Central memory CD8-positive, alpha-beta T cell (primary cell): ENCODE results near the gene SDHC.
"Not testable (repeated sequence)": the region's sequence is repeated elsewhere in the genome, so short reads cannot be mapped to it uniquely, and the experiment has no call there.

ENCODE experiments used
- ATAC-seq: fragments of 150-1000 bp; cut with Tn5 transposase; replicated peaks from 2 replicates; pipeline ENCODE4 v1.10.0; 2022; ENCODE audit warnings: mild to moderate bottlenecking, moderate FRiP score, moderate number of reproducible peaks; ENCODE audit not compliant: poor library complexity, severe bottlenecking; ENCODE audit errors: extremely low read depth
- DNase-seq, 2 donors: peaks; one replicate each; pipeline ENCODE4 v3.0.0; 2021; ENCODE audit warnings: low spot score in 2 of 2
- H3K27ac Mint-ChIP-seq: one replicate; pipeline ENCODE4 v1.8.0; 2022; ENCODE audit warnings: low read depth, mild to moderate bottlenecking, moderate library complexity, mixed read lengths
- H3K27me3 Mint-ChIP-seq: one replicate; pipeline ENCODE4 v1.8.0; 2022; ENCODE audit warnings: mixed read lengths
- H3K36me3 Mint-ChIP-seq: one replicate; pipeline ENCODE4 v1.8.0; 2022; ENCODE audit warnings: mild to moderate bottlenecking, moderate library complexity, mixed read lengths; ENCODE audit not compliant: insufficient read depth
- H3K4me1 Mint-ChIP-seq: one replicate; pipeline ENCODE4 v1.8.0; 2022; ENCODE audit warnings: mixed read lengths
- H3K4me3 Mint-ChIP-seq: one replicate; pipeline ENCODE4 v1.8.0; 2022; ENCODE audit warnings: mild to moderate bottlenecking, moderate library complexity, mixed read lengths
- H3K9me3 Mint-ChIP-seq: one replicate; pipeline ENCODE4 v1.8.0; 2022; ENCODE audit warnings: mixed read lengths

The SDHC gene

DNA sequence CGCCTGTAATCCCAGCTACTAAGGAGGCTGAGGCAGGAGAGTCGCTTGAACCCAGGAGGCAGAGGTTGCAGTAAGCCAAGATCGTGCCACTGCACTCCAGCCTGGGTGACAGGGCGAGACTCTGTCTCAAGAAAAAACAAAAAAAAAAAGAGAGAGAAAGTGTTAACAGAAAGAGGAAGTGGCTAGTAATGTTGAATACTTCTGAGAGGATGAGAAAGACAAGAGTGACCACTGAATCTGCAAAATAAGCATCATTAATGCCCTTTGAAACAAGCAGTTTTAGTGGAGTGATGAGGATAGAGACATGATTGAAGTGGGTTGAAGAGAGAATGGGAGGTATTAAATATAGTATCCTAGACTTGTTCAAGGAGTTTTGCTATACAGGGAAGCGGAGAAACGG lies 16.1 kb upstream of the SDHC start:
- no peak overlapping the region for H3K27ac Mint-ChIP-seq
- H3K4me3 Mint-ChIP-seq = no peak overlapping the region

GRCh38 chr1:161299347-161299746 lies 14.8 kb upstream of the SDHC start:
- no peak for ATAC-seq

More for the DNA sequence above, 16.1 kb upstream of the SDHC start:
- ATAC-seq = no peak
- peaks cover 6% of the 10 kb centered on the region for H3K4me1 Mint-ChIP-seq
- no peaks in the 10 kb centered on the region for H3K27me3 Mint-ChIP-seq
- H3K36me3 Mint-ChIP-seq = no peaks in the 10 kb centered on the region
- no peaks in the 10 kb centered on the region for H3K9me3 Mint-ChIP-seq
- no peak for DNase-seq

DNA sequence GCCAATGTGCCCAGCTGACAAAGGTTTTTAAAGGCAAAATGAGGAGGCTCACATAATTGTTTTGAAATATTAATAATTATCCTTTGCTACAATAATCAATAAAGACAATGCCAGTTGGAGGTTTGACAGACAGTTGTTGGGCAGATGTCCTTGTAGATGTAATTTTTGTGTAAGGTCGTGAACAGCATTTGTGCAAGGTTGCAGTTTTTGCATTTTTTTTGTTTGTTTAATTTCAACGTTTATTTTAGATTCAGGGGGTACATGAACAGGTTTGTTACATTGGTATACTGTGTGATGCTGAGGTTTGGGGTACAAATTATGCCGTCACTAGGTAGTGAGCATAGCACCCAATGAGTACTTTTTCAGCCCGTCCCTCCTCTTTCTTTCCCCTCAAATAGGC lies 13.7 kb upstream of the SDHC start:
- DNase-seq (no peak), ATAC-seq (no peak)
- H3K27me3 Mint-ChIP-seq = no peaks in the 10 kb centered on the region
- H3K4me3 Mint-ChIP-seq = no peak overlapping the region
- H3K36me3 Mint-ChIP-seq = no peaks in the 10 kb centered on the region
- H3K27ac Mint-ChIP-seq = no peak overlapping the region
- H3K9me3 Mint-ChIP-seq = no peaks in the 10 kb centered on the region
- H3K4me1 Mint-ChIP-seq = peaks cover 17% of the 10 kb centered on the region

More at GRCh38 chr1:161299347-161299746, 14.8 kb upstream of the SDHC start:
- no peaks in the 10 kb centered on the region for H3K27me3 Mint-ChIP-seq
- no peaks in the 10 kb centered on the region for H3K9me3 Mint-ChIP-seq
- no peak overlapping the region for H3K4me3 Mint-ChIP-seq
- no peaks in the 10 kb centered on the region for H3K36me3 Mint-ChIP-seq
- no peak for DNase-seq
- H3K27ac Mint-ChIP-seq = no peak overlapping the region
- H3K4me1 Mint-ChIP-seq = peaks cover 8% of the 10 kb centered on the region

- Mint-ChIP-seq H3K36me3 (no peaks in the 10 kb centered on the region), H3K27ac (peak overlapping the region; percentile 93), H3K4me3 (peak overlapping the region; percentile 99), H3K27me3 (no peaks in the 10 kb centered on the region), H3K4me1 (peaks cover 23% of the 10 kb centered on the region), H3K9me3 (no peaks in the 10 kb centered on the region)
- DNase-seq (no peak), ATAC-seq (peak; percentile 24)
These were observed 9.0 kb upstream of the SDHC start for GRCh38 chr1:161304927-161305866.

- no peaks in the 10 kb centered on the region for H3K36me3 Mint-ChIP-seq
- H3K27me3 Mint-ChIP-seq = no peaks in the 10 kb centered on the region
- ATAC-seq = peak; percentile 93
- H3K9me3 Mint-ChIP-seq = no peaks in the 10 kb centered on the region
- DNase-seq = peak; percentile 82 to 89
- H3K27ac Mint-ChIP-seq = peak overlapping the region; percentile 93
- peaks cover 23% of the 10 kb centered on the region for H3K4me1 Mint-ChIP-seq
- H3K4me3 Mint-ChIP-seq = peak overlapping the region; percentile 99
These were observed 8.2 kb upstream of the SDHC start for GRCh38 chr1:161305867-161306519.

- no peaks in the 10 kb centered on the region for H3K9me3 Mint-ChIP-seq
- no peaks in the 10 kb centered on the region for H3K27me3 Mint-ChIP-seq
- peak overlapping the region; percentile 58 for H3K27ac Mint-ChIP-seq
- H3K4me3 Mint-ChIP-seq = no peak overlapping the region
- no peak for DNase-seq
- ATAC-seq = peak; percentile 13
- H3K36me3 Mint-ChIP-seq = no peaks in the 10 kb centered on the region
- H3K4me1 Mint-ChIP-seq = peaks cover 23% of the 10 kb centered on the region
These were observed 6.9 kb upstream of the SDHC start for GRCh38 chr1:161307230-161307768.

GRCh38 chr1:161307892-161308638 lies 6.1 kb upstream of the SDHC start:
- no peaks in the 10 kb centered on the region for H3K27me3 Mint-ChIP-seq
- ATAC-seq (no peak), DNase-seq (no peak)
- no peak overlapping the region for H3K4me3 Mint-ChIP-seq
- peaks cover 23% of the 10 kb centered on the region for H3K4me1 Mint-ChIP-seq
- H3K27ac Mint-ChIP-seq = peak overlapping the region; percentile 58
- H3K36me3 Mint-ChIP-seq = no peaks in the 10 kb centered on the region
- no peaks in the 10 kb centered on the region for H3K9me3 Mint-ChIP-seq

GRCh38 chr1:161309868-161310267 lies 4.3 kb upstream of the SDHC start, which contains the start of gene MPZ:
TSS of gene MPZ (minus strand) at chr1:161309968. CDS start at chr1:161309905, 63 bp downstream.
- DNase-seq (no peak), ATAC-seq (no peak)
- Mint-ChIP-seq H3K36me3 (peaks cover 6% of the 10 kb centered on the region), H3K4me1 (peaks cover 20% of the 10 kb centered on the region), H3K27me3 (no peaks in the 10 kb centered on the region), H3K9me3 (no peaks in the 10 kb centered on the region), H3K4me3 (no peak within 1 kb of the TSS), H3K27ac (no peak within 1 kb of the TSS)

GRCh38 chr1:161311595-161312181 lies 2.5 kb upstream of the SDHC start:
- H3K4me3 Mint-ChIP-seq = no peak overlapping the region
- no peak for DNase-seq
- no peak overlapping the region for H3K27ac Mint-ChIP-seq
- no peaks in the 10 kb centered on the region for H3K9me3 Mint-ChIP-seq
- H3K36me3 Mint-ChIP-seq = peaks cover 8% of the 10 kb centered on the region
- no peaks in the 10 kb centered on the region for H3K27me3 Mint-ChIP-seq
- ATAC-seq = no peak
- H3K4me1 Mint-ChIP-seq = peaks cover 19% of the 10 kb centered on the region

DNA sequence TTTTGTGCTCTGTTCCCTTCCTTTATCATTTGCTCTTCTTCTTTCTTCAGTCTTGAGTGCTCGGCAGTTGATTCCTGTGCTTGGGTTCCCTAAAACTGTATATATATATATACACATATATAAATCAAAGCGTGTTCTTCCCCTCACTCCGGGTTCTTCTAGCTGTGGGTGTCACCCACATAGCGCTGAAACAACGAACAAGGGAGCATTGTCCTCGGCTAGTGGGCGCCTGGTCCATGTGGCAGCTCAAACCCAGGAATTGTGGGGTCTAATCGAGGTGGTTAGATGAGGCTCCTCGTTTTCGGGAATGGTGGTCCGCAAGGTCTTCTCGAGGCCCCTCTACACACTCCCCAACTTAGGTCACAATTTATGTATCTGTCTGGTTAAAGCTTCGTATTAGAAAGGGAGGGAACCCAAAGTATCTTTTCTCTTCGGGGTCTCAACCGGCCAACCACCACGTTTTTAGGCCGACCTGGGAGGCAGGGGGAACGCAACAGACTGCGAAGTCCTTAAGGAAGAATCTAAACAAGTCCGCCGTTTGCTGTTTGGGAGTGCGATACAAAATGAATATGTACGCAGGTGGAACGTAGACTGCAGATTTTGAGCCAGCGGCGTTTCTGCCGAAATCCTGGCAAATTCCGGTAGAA lies 504 bp upstream of the SDHC start:
- H3K27me3 Mint-ChIP-seq = no peaks in the 10 kb centered on the region
- peaks cover 12% of the 10 kb centered on the region for H3K36me3 Mint-ChIP-seq
- peaks cover 18% of the 10 kb centered on the region for H3K4me1 Mint-ChIP-seq
- ATAC-seq (peak; percentile 16), DNase-seq (no peak)
- H3K4me3 Mint-ChIP-seq = peak overlapping the region; percentile 95
- H3K9me3 Mint-ChIP-seq = no peaks in the 10 kb centered on the region
- peak overlapping the region; percentile 99 for H3K27ac Mint-ChIP-seq

GRCh38 chr1:161315841-161316674 lies 1.9 kb downstream of the SDHC start:
- H3K36me3 Mint-ChIP-seq = peaks cover 17% of the 10 kb centered on the region
- H3K4me3 Mint-ChIP-seq = peak overlapping the region; percentile 95
- not testable (repeated sequence) for H3K27me3 Mint-ChIP-seq, DNase-seq, ATAC-seq, H3K9me3 Mint-ChIP-seq
- H3K4me1 Mint-ChIP-seq = peaks cover 18% of the 10 kb centered on the region
- H3K27ac Mint-ChIP-seq = peak overlapping the region; percentile 99
